Neural cell (in vitro differentiated cells): Measurements from ENCODE around the gene CLEC12A. TPM values are rescaled to one million over a fixed set of nuclear protein-coding genes. Genes with fewer than 3 reads are reported as not detected.

Experiments used
- H2AFZ ChIP-seq: fragments of 200-600, 300-800 bp; sonication (generic), shearing (Covaris generic); 2 replicates; pipeline ENCODE4 v1.6.0; 2014; ENCODE audit warnings: low read depth, mild to moderate bottlenecking, antibody characterized with exemption, low read length, moderate library complexity
- H3F3A ChIP-seq: fragments of 200-600 bp; shearing (Covaris generic); 2 replicates; pipeline ENCODE4 v1.6.1; 2016; ENCODE audit warnings: mild to moderate bottlenecking, moderate library complexity, mixed read lengths, antibody characterized with exemption, low read length; ENCODE audit not compliant: insufficient read depth, poor library complexity, severe bottlenecking
- H3K27ac ChIP-seq: fragments of 200-600, 300-800 bp; sonication (generic), shearing (Covaris generic); 2 replicates; pipeline ENCODE4 v1.5.1; 2014; ENCODE audit warnings: mild to moderate bottlenecking, low read length, moderate library complexity
- H3K27me3 ChIP-seq: fragments of 300-800, 200-600 bp; sonication (generic), shearing (Covaris generic); 2 replicates; pipeline ENCODE4 v1.6.0; 2014; ENCODE audit warnings: mild to moderate bottlenecking, low read depth, low read length, moderate library complexity; ENCODE audit not compliant: insufficient read depth
- H3K36me3 ChIP-seq: fragments of 300-800, 200-600 bp; sonication (generic), shearing (Covaris generic); 2 replicates; pipeline ENCODE4 v1.5.1; 2014; ENCODE audit warnings: mild to moderate bottlenecking, antibody characterized with exemption, low read length, moderate library complexity; ENCODE audit not compliant: insufficient read depth
- H3K4me2 ChIP-seq: fragments of 300-800, 200-600 bp; sonication (generic), shearing (Covaris generic); 2 replicates; pipeline ENCODE4 v1.6.0; 2014; ENCODE audit warnings: mild to moderate bottlenecking, low read length
- H3K4me3 ChIP-seq: fragments of 300-800, 200-600 bp; sonication (generic), shearing (Covaris generic); 2 replicates; pipeline ENCODE4 v1.5.1; 2014; ENCODE audit warnings: mild to moderate bottlenecking, low read length, moderate library complexity
- H3K79me2 ChIP-seq: fragments of 200-600 bp; shearing (Covaris generic); replicated peaks from 2 replicates; pipeline ENCODE4 v1.6.0; 2014; ENCODE audit warnings: mild to moderate bottlenecking, low read length, moderate library complexity; ENCODE audit not compliant: insufficient read depth
- H3K9ac ChIP-seq: fragments of 300-800, 200-600 bp; sonication (generic), shearing (Covaris generic); 2 replicates; pipeline ENCODE4 v1.6.1; 2016; ENCODE audit warnings: mild to moderate bottlenecking, low read length, mixed read lengths
- H3K9me2 ChIP-seq: fragments of 200-600 bp; shearing (Covaris generic); 2 replicates; pipeline ENCODE4 v1.6.1; 2016; ENCODE audit warnings: mild to moderate bottlenecking, low read length, mixed read lengths; ENCODE audit not compliant: insufficient read depth
- H3K9me3 ChIP-seq: fragments of 200-600, 300-800 bp; sonication (generic), shearing (Covaris generic); 2 replicates; pipeline ENCODE4 v1.6.1; 2016; ENCODE audit warnings: mild to moderate bottlenecking, mixed run types, low read length, moderate library complexity, mixed read lengths
- H4K20me1 ChIP-seq: fragments of 200-600 bp; shearing (Covaris generic); 2 replicates; pipeline ENCODE4 v1.6.1; 2016; ENCODE audit warnings: mild to moderate bottlenecking, mixed run types; ENCODE audit not compliant: insufficient read depth
- CTCF ChIP-seq: fragments of 450-650 bp; IDR thresholded peaks from 2 replicates; pipeline ENCODE4 v1.5.1; 2014; ENCODE audit warnings: antibody characterized with exemption, mild to moderate bottlenecking, moderate library complexity; ENCODE audit not compliant: poor library complexity, severe bottlenecking
- EP300 ChIP-seq: fragments of 450-650 bp; conservative IDR thresholded peaks from 2 replicates; pipeline ENCODE4 v1.6.1; 2014; ENCODE audit warnings: antibody characterized with exemption, mild to moderate bottlenecking, moderate library complexity; ENCODE audit not compliant: poor library complexity, severe bottlenecking
- EZH2 ChIP-seq: fragments of 200-600, 300-800 bp; shearing (Covaris generic), sonication (generic); IDR thresholded peaks from 2 replicates; pipeline ENCODE4 v1.6.1; 2014; ENCODE audit warnings: antibody characterized with exemption, low read length, borderline replicate concordance, mild to moderate bottlenecking; ENCODE audit not compliant: insufficient read depth, poor library complexity, severe bottlenecking
- MXI1 ChIP-seq: fragments of 450-650 bp; conservative IDR thresholded peaks from 2 replicates; pipeline ENCODE4 v1.6.1; 2014; ENCODE audit warnings: antibody characterized with exemption, mild to moderate bottlenecking; ENCODE audit not compliant: poor library complexity, severe bottlenecking
- POLR2AphosphoS5 ChIP-seq: IDR thresholded peaks from 2 replicates; pipeline ENCODE4 v1.6.1; 2012
- RAD21 ChIP-seq: fragments of 450-650 bp; conservative IDR thresholded peaks from 2 replicates; pipeline ENCODE4 v1.6.1; 2014; ENCODE audit warnings: antibody characterized with exemption, mild to moderate bottlenecking, moderate library complexity
- SMC3 ChIP-seq: fragments of 450-650 bp; conservative IDR thresholded peaks from 2 replicates; pipeline ENCODE4 v1.6.1; 2014; ENCODE audit warnings: antibody characterized with exemption, mild to moderate bottlenecking, moderate library complexity; ENCODE audit not compliant: poor library complexity
- TAF1 ChIP-seq: IDR thresholded peaks from 2 replicates; pipeline ENCODE4 v1.6.1; 2012; ENCODE audit warnings: low read depth
- polyA minus RNA-seq: library from RNA; depleted of rRNA, polyadenylated mRNA; stranded (reverse); fragments of >200 nt; gene quantifications from 2 replicates; pipeline ENCODE4 v1.2.3, GENCODE V29; 2014
- polyA plus RNA-seq: library from polyadenylated mRNA; depleted of rRNA; stranded (reverse); fragments of >200 nt; gene quantifications from 2 replicates; pipeline ENCODE4 v1.2.3, GENCODE V29; 2014
- TF ChIP-seq, protein P1 (sequence below): IDR thresholded peaks from 2 replicates; pipeline ENCODE4 v1.6.1; 2012; ENCODE audit warnings: borderline replicate concordance

Gene CLEC12A
- polyA plus RNA-seq: not detected in 2 replicates
- not detected in 2 replicates for polyA minus RNA-seq

DNA sequence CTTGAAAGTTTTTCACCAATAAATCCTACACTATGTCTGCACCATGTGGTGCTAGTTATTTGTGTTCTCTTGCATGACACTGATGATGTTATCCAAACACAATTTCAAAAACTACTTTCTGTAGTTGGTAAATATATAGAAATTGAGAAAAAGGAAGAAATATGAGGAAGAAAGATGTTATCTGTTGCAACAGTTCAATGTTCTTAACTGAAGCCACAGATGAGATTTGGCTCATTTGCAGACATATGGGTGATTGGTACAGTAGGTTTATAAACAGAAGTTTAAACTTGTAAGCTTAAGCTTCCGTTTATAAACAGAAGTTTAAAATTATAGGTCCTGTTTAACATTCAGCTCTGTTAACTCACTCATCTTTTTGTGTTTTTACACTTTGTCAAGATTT is at the start of gene CLEC12A:
Gene CLEC12A, plus strand, starts transcription at position 229 of the 400 bp plus-strand sequence. CDS start 188 bp downstream, outside the sequence.
- H3K4me2 ChIP-seq: no peak within 1 kb of the TSS
- H3K9ac ChIP-seq: no peak within 1 kb of the TSS
- H2AFZ ChIP-seq: no peak within 1 kb of the TSS

DNA sequence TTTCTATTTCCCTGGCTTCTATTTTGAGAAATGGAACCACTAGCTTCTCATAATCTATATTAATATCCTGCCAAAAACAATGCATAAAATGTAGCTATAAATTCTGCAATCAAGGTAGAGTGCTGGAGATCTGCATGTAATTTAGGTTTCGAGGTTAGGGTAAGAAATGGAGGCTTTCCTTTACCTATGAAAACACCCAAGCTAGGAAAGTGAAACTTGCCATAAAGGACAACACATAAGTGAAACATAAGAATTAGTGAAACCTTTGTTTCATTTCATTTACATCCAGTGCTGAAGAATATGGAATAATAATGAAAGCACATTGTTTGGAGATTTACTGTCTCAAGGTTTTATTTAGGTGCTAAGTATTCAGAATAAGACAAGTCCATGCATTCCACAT is 48.8 kb upstream of the CLEC12A start:
- Histone ChIP-seq H4K20me1 (no peaks in the 10 kb centered on the region), H3K27me3 (no peaks in the 10 kb centered on the region), H2AFZ (no peak overlapping the region), H3K27ac (no peak overlapping the region), H3K79me2 (no peaks in the 10 kb centered on the region), H3F3A (no peaks in the 10 kb centered on the region), H3K4me3 (no peak overlapping the region), H3K36me3 (no peaks in the 10 kb centered on the region), H3K9ac (no peak overlapping the region), H3K9me3 (no peaks in the 10 kb centered on the region), H3K9me2 (no peaks in the 10 kb centered on the region), H3K4me2 (no peak overlapping the region)
- TF ChIP-seq EP300: no peak
- TF ChIP-seq EZH2: no peak
- no peak for TF ChIP-seq POLR2AphosphoS5
- TF ChIP-seq CTCF: no peak
- no peak for TF ChIP-seq MXI1
- TF ChIP-seq, protein P1, sequence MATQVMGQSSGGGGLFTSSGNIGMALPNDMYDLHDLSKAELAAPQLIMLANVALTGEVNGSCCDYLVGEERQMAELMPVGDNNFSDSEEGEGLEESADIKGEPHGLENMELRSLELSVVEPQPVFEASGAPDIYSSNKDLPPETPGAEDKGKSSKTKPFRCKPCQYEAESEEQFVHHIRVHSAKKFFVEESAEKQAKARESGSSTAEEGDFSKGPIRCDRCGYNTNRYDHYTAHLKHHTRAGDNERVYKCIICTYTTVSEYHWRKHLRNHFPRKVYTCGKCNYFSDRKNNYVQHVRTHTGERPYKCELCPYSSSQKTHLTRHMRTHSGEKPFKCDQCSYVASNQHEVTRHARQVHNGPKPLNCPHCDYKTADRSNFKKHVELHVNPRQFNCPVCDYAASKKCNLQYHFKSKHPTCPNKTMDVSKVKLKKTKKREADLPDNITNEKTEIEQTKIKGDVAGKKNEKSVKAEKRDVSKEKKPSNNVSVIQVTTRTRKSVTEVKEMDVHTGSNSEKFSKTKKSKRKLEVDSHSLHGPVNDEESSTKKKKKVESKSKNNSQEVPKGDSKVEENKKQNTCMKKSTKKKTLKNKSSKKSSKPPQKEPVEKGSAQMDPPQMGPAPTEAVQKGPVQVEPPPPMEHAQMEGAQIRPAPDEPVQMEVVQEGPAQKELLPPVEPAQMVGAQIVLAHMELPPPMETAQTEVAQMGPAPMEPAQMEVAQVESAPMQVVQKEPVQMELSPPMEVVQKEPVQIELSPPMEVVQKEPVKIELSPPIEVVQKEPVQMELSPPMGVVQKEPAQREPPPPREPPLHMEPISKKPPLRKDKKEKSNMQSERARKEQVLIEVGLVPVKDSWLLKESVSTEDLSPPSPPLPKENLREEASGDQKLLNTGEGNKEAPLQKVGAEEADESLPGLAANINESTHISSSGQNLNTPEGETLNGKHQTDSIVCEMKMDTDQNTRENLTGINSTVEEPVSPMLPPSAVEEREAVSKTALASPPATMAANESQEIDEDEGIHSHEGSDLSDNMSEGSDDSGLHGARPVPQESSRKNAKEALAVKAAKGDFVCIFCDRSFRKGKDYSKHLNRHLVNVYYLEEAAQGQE: no peak
- TF ChIP-seq TAF1: no peak
- no peak for TF ChIP-seq SMC3
- no peak for TF ChIP-seq RAD21

More for the DNA sequence above, at the start of gene CLEC12A:
- Histone ChIP-seq H3K4me3 (no peak within 1 kb of the TSS), H3K9me3 (peaks cover 4% of the 10 kb centered on the region), H3K36me3 (no peaks in the 10 kb centered on the region), H3K27ac (no peak within 1 kb of the TSS), H3F3A (no peaks in the 10 kb centered on the region), H3K9me2 (no peaks in the 10 kb centered on the region), H4K20me1 (no peaks in the 10 kb centered on the region), H3K27me3 (no peaks in the 10 kb centered on the region), H3K79me2 (no peaks in the 10 kb centered on the region)
- TF ChIP-seq MXI1 (no peak), SMC3 (no peak), EZH2 (no peak), TAF1 (no peak), RAD21 (no peak)
- TF ChIP-seq, protein P1: no peak
